SK-N-SH (cell line): Measurements from ENCODE around the gene MAP7.

Experiments used
- CHD2 ChIP-seq: fragments of 150-350 bp; IDR thresholded peaks from 2 replicates; pipeline ENCODE4 v1.6.1; 2018; ENCODE audit warnings: low read length; ENCODE audit not compliant: partially characterized antibody
- ELF1 ChIP-seq: IDR thresholded peaks from 2 replicates; pipeline ENCODE4 v1.4.0; 2012
- EP300 ChIP-seq, 2 experiments: IDR thresholded peaks; 2 replicates each; pipeline versions ENCODE4 v1.4.0 to v1.6.1; 2012; ENCODE audit warnings: borderline replicate concordance in 1 of 2, low read depth in 1 of 2, low read length in 1 of 2
- EZH2phosphoT487 ChIP-seq: fragments of 200-600 bp; sonication (generic); IDR thresholded peaks from 2 replicates; pipeline ENCODE4 v1.6.1; 2017; ENCODE audit warnings: low read depth, mixed run types, mild to moderate bottlenecking, antibody characterized with exemption, moderate library complexity, borderline replicate concordance
- JUND ChIP-seq: IDR thresholded peaks from 2 replicates; pipeline ENCODE4 v1.4.0; 2012
- POLR2AphosphoS5 ChIP-seq: IDR thresholded peaks from 2 replicates; pipeline ENCODE4 v1.6.1; 2012; ENCODE audit warnings: low read depth, low read length
- RAD21 ChIP-seq: IDR thresholded peaks from 2 replicates; pipeline ENCODE4 v1.6.1; 2012; ENCODE audit warnings: mild to moderate bottlenecking, low read length
- RFX5 ChIP-seq: IDR thresholded peaks from 2 replicates; pipeline ENCODE4 v1.6.1; 2012; ENCODE audit warnings: mild to moderate bottlenecking, improper control_type of control experiment, low read length
- TAF1 ChIP-seq: IDR thresholded peaks from 2 replicates; pipeline ENCODE4 v1.6.1; 2012; ENCODE audit warnings: low read depth, mild to moderate bottlenecking, low read length, moderate library complexity, borderline replicate concordance
- YY1 ChIP-seq: IDR thresholded peaks from 2 replicates; pipeline ENCODE4 v1.4.0; 2012; ENCODE audit warnings: low read depth, mild to moderate bottlenecking
- TF ChIP-seq, protein P1 (sequence below): fragments of 200-600 bp; sonication (generic); IDR thresholded peaks from 2 replicates; pipeline ENCODE4 v1.6.1; 2017; ENCODE audit warnings: antibody characterized with exemption, mild to moderate bottlenecking, moderate library complexity
- TF ChIP-seq, protein P2 (sequence below): IDR thresholded peaks from 2 replicates; pipeline ENCODE4 v1.4.0; 2012; ENCODE audit warnings: low read depth
- TF ChIP-seq, protein P3 (sequence below): IDR thresholded peaks from 2 replicates; pipeline ENCODE4 v1.4.0; 2012; ENCODE audit warnings: low read depth, borderline replicate concordance

DNA sequence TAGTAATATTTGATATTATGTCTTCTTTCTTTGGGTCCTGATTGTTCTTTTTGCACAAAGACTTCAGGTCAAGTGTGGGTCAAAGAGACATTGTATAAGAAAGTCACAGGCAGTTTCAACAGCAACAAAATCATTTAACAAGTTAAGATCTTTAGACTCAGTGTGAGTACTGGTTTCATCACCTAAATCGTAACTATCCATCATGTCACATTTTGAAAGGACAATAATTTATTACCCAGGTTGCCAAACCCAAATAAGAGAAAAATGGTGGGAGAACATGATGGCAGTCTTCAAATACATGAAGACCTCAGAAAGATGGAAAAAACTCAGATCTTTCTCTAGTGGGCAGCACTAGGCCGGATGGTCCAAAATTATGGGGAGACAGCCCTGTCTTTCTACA, 205.1 kb downstream of the MAP7 start:
- TF ChIP-seq EZH2phosphoT487 (no peak), TAF1 (no peak), RAD21 (no peak), POLR2AphosphoS5 (no peak), JUND (no peak), RFX5 (no peak), YY1 (no peak), CHD2 (no peak), ELF1 (no peak), EP300 (IDR thresholded peaks at IDR 0.05; ENCODE audit: borderline replicate concordance in 1 of 2, low read depth in 1 of 2, low read length in 1 of 2) (no peak)
- TF ChIP-seq, protein P1, sequence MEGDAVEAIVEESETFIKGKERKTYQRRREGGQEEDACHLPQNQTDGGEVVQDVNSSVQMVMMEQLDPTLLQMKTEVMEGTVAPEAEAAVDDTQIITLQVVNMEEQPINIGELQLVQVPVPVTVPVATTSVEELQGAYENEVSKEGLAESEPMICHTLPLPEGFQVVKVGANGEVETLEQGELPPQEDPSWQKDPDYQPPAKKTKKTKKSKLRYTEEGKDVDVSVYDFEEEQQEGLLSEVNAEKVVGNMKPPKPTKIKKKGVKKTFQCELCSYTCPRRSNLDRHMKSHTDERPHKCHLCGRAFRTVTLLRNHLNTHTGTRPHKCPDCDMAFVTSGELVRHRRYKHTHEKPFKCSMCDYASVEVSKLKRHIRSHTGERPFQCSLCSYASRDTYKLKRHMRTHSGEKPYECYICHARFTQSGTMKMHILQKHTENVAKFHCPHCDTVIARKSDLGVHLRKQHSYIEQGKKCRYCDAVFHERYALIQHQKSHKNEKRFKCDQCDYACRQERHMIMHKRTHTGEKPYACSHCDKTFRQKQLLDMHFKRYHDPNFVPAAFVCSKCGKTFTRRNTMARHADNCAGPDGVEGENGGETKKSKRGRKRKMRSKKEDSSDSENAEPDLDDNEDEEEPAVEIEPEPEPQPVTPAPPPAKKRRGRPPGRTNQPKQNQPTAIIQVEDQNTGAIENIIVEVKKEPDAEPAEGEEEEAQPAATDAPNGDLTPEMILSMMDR = no peak
- TF ChIP-seq, protein P2, sequence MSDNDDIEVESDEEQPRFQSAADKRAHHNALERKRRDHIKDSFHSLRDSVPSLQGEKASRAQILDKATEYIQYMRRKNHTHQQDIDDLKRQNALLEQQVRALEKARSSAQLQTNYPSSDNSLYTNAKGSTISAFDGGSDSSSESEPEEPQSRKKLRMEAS = no peak
- TF ChIP-seq, protein P3, sequence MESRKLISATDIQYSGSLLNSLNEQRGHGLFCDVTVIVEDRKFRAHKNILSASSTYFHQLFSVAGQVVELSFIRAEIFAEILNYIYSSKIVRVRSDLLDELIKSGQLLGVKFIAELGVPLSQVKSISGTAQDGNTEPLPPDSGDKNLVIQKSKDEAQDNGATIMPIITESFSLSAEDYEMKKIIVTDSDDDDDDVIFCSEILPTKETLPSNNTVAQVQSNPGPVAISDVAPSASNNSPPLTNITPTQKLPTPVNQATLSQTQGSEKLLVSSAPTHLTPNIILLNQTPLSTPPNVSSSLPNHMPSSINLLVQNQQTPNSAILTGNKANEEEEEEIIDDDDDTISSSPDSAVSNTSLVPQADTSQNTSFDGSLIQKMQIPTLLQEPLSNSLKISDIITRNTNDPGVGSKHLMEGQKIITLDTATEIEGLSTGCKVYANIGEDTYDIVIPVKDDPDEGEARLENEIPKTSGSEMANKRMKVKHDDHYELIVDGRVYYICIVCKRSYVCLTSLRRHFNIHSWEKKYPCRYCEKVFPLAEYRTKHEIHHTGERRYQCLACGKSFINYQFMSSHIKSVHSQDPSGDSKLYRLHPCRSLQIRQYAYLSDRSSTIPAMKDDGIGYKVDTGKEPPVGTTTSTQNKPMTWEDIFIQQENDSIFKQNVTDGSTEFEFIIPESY = no peak
